ENCODE results near the gene CPEB3.

Gene CPEB3

DNA sequence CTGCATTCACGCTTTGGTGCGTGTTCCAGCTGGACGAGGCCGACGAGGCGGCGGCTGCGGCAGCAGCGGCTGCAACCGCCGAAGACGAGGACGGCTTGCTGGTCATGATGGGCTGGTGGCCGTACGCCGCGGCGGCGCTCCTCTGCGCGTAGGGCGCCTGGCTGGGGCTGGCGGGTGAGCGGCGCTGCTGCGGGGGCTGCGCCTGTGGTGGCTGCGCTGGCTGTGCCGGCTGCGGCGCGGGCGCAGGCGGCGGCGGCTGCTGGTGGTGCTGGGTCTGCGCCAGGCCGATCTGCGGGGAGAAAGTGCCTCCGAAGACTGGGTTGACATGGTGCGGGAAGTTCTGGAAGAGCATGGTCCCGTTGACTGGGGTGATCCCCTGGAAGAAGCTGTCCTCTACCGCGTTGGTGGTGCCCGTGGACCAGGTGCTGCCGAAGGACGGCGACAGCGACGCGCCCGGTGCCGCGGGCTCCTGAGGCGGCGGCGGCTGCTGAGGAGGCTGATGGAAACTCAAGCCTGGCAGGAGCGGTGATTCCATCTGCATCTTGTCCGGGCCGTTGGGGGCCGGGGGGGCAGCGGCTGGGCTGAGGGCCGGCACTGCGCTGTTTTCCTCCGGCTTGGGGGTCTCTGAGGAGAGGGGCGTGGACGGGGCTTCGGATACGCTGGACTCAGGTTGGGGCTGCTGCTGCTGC, 51.1 kb downstream of the CPEB3 start:
- TF ChIP-seq, protein P1, sequence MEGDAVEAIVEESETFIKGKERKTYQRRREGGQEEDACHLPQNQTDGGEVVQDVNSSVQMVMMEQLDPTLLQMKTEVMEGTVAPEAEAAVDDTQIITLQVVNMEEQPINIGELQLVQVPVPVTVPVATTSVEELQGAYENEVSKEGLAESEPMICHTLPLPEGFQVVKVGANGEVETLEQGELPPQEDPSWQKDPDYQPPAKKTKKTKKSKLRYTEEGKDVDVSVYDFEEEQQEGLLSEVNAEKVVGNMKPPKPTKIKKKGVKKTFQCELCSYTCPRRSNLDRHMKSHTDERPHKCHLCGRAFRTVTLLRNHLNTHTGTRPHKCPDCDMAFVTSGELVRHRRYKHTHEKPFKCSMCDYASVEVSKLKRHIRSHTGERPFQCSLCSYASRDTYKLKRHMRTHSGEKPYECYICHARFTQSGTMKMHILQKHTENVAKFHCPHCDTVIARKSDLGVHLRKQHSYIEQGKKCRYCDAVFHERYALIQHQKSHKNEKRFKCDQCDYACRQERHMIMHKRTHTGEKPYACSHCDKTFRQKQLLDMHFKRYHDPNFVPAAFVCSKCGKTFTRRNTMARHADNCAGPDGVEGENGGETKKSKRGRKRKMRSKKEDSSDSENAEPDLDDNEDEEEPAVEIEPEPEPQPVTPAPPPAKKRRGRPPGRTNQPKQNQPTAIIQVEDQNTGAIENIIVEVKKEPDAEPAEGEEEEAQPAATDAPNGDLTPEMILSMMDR (IDR thresholded peaks at IDR 0.05; ENCODE audit: borderline replicate concordance, control extremely low read depth, extremely low read depth, insufficient read depth, missing control alignments): no peak
- peak; percentile 63 for DNase-seq (ENCODE audit: low spot score)
- in situ Hi-C loops (cut with MboI; ENCODE audit: low sequenced_read_pairs, unreplicated experiment): no loop called here

DNA sequence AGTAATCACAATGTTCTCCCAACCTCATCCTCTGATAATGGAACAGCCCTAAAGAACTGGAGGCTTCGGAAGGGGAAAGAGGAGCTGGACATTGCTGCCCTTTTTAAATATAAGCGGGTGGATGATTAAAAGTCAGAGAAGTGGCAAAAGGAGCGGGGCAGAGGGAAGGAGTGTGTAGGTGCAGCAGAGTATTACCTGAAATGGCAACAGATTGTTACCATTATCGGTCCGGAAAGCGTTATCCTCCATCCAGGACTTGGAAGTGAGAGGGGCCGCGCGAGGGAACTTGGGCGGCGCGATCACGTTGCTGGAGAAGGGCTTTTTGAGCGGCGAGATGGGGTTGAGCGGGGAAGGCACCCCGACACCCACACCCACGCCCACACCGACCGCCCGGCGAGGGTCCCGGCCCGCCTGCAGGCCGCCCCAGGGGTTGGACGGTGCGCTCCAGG, 51.7 kb downstream of the CPEB3 start:
- DNase-seq (ENCODE audit: low spot score): no peak
- TF ChIP-seq, protein P1 (IDR thresholded peaks at IDR 0.05; ENCODE audit: borderline replicate concordance, control extremely low read depth, extremely low read depth, insufficient read depth, missing control alignments): no peak
- in situ Hi-C loops (cut with MboI; ENCODE audit: low sequenced_read_pairs, unreplicated experiment): no loop called here

DNA sequence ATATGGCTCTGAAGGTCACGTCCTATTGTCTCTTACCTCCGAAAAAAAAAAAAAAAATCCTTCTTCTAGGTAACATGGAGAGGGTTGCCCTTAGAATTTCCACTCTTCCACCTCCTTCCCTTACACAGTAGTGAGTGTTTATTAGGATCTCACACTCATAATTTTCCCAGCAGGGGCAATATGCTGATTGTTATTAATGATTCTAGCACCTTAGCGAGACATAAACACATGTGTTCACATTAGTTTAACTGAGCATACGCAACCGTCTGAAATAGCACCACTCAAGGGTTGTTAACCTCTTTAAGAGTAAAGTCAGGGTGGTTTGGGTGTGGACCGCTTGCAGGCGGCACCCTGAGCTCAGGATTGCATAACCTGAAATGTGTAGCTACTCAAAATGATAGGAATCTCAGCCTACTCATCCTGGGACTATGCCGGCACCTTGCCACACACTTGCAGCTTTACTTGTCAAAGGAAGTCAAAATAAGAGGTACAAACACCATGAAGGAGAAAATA, 52.2 kb downstream of the CPEB3 start:
- in situ Hi-C loops (cut with MboI; ENCODE audit: low sequenced_read_pairs, unreplicated experiment): no loop called here
- TF ChIP-seq, protein P1 (IDR thresholded peaks at IDR 0.05; ENCODE audit: borderline replicate concordance, control extremely low read depth, extremely low read depth, insufficient read depth, missing control alignments): no peak
- no peak for DNase-seq (ENCODE audit: low spot score)

DNA sequence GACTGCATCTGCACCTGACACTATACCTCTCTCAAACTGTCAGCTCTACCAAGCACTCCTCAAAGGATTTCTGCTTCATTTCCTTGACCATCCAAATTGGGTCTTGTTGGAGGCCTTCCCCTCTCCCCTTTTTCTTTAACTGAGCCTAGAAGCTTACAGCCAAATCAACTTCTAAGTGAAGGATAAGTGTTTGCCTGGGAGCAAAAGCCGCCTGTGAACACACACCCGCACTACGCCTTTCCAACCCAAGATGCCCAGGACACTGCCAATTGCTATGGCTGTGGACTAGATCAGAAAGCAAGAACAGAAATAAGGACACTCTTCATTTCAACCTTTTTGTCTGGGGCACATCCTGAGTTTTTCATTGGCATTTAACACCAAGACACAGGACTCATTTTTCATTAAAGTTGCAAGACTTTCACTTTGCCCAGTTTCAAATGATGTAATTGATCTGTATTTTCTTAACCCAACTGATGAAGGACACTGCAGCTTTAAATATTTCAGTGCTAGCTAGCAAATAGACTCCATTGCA, 52.8 kb downstream of the CPEB3 start:
- in situ Hi-C loops (cut with MboI; ENCODE audit: low sequenced_read_pairs, unreplicated experiment): no loop called here
- TF ChIP-seq, protein P1 (IDR thresholded peaks at IDR 0.05; ENCODE audit: borderline replicate concordance, control extremely low read depth, extremely low read depth, insufficient read depth, missing control alignments): no peak
- no peak for DNase-seq (ENCODE audit: low spot score)

DNA sequence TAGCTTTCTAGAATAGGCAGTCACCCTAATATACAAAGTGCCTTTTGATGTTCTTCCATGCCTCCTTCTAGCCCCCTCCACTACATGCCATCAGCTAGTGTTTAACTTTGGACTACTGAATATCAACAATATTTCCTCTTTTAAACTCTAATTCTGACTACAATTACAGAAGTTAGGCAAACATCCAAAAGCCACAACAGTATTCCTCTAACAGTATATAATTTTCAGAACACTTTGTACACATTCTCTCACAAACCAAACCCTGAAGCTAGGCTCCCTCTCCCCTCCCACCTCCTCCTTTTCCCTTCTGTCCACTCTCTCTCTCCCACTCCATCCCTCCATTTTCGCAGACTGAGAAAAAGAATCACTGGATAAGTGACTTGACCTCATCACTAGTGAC, 59.7 kb downstream of the CPEB3 start:
- TF ChIP-seq, protein P1 (IDR thresholded peaks at IDR 0.05; ENCODE audit: borderline replicate concordance, control extremely low read depth, extremely low read depth, insufficient read depth, missing control alignments): no peak
- DNase-seq (ENCODE audit: low spot score): no peak
- in situ Hi-C loops (cut with MboI; ENCODE audit: low sequenced_read_pairs, unreplicated experiment): no loop called here

DNA sequence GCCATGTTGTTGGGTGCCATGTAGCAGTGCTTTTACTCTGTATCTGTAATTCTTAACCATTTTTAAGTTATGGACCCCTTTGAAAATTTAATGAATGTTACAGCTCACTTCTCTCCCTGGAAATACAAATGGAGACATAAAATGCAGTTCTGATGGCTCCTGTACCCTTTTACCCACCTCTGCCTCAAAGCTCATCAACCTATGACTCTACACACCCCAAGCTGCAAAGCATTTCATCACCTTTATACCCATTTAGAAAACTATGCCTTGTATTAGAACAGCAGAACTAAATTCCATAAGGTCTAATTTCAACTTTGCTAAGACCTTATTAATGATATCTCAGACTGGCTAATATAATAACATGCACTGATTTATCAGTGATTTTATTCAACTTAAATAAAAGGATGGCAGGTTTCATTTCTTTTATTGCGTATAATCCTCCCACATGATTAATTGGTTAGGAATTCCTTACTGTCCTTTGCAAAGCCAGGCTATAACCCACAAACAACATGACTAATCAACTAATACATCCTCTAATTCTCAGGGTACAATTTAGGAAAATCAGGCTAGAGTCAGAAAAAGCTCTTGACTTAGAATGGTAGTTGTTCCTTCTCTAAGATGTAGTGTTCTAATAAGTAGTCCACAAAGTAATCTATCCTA, 68.1 kb downstream of the CPEB3 start:
- TF ChIP-seq, protein P1 (IDR thresholded peaks at IDR 0.05; ENCODE audit: borderline replicate concordance, control extremely low read depth, extremely low read depth, insufficient read depth, missing control alignments): no peak
- DNase-seq (ENCODE audit: low spot score): no peak
- in situ Hi-C loops (cut with MboI; ENCODE audit: low sequenced_read_pairs, unreplicated experiment): no loop called here
